PC-9 (cell line): ENCODE results near the gene PUDP.

Experiments
- CTCF ChIP-seq: fragments of 200-600 bp; sonication (generic); conservative IDR thresholded peaks from 2 replicates; pipeline ENCODE4 v1.6.1; 2017; ENCODE audit warnings: mixed run types, antibody characterized with exemption, mild to moderate bottlenecking, moderate library complexity
- EZH2 ChIP-seq: fragments of 200-600 bp; sonication (generic); IDR thresholded peaks from 2 replicates; pipeline ENCODE4 v1.8.0; 2017; ENCODE audit warnings: antibody characterized with exemption, low read depth

- TF ChIP-seq CTCF (no peak), EZH2 (no peak)
These were observed at the start of gene PUDP for GRCh38 chrX:7147978-7148854.
